Measurements from ENCODE around the gene VSNL1. TPM values are rescaled to one million over a fixed set of nuclear protein-coding genes. Genes with fewer than 3 reads are reported as not detected.

VSNL1 gene
- polyA plus RNA-seq, 4 donors = 3.3 to 5.8 (median 5.0) TPM

- no peak for DNase-seq (ENCODE audit: low read depth in 4 of 4, low spot score in 2 of 4)
These were observed 139.6 kb downstream of the VSNL1 start for GRCh38 chr2:17680119-17680518.

GRCh38 chr2:17682098-17682857 lies 141.8 kb downstream of the VSNL1 start:
- DNase-seq (ENCODE audit: low read depth in 4 of 4, low spot score in 2 of 4) = no peak

GRCh38 chr2:17683981-17684380 lies 143.5 kb downstream of the VSNL1 start:
- DNase-seq (ENCODE audit: low read depth in 4 of 4, low spot score in 2 of 4) = no peak

- no peak for DNase-seq (ENCODE audit: low read depth in 4 of 4, low spot score in 2 of 4)
These were observed 148.1 kb downstream of the VSNL1 start for GRCh38 chr2:17688600-17688999.

GRCh38 chr2:17689010-17689409 lies 148.5 kb downstream of the VSNL1 start:
- no peak for DNase-seq (ENCODE audit: low read depth in 4 of 4, low spot score in 2 of 4)

GRCh38 chr2:17690776-17691175 lies 150.3 kb downstream of the VSNL1 start:
- no peak for DNase-seq (ENCODE audit: low read depth in 4 of 4, low spot score in 2 of 4)

Other genes starting within 250 kb of the VSNL1 start
- under 1 TPM; 0.17 to 0.40 (median 0.25) TPM for gene RAD51AP2, start 22.3 kb upstream of the VSNL1 start, polyA plus RNA-seq (ENCODE audit: insufficient read length in 4 of 4)
- 10 to 100 TPM; 30.7 to 53.0 (median 36.1) TPM for gene SMC6, start 213.1 kb downstream of the VSNL1 start, polyA plus RNA-seq (ENCODE audit: insufficient read length in 4 of 4)
- gene GEN1, start 213.4 kb downstream of the VSNL1 start, polyA plus RNA-seq (ENCODE audit: insufficient read length in 4 of 4) = 10 to 100 TPM in 2 of 4 donors, 1 to 10 TPM in 2; 8.8 to 25.6 (median 14.3) TPM